AG10803 (cell line): Measurements from ENCODE around the gene PRR15L.
"Not testable (repeated sequence)": the region's sequence is repeated elsewhere in the genome, so short reads cannot be mapped to it uniquely, and the experiment has no call there.

Source experiments
- DNase-seq: peaks from one replicate; pipeline ENCODE4 v3.0.0; 2010; ENCODE audit warnings: low read depth
- H3K4me3 ChIP-seq: 2 replicates; pipeline ENCODE4 v1.5.1; 2011; ENCODE audit warnings: mild to moderate bottlenecking, low read length, control low read depth
- CTCF ChIP-seq: conservative IDR thresholded peaks from 2 replicates; pipeline ENCODE4 v1.5.1; 2011; ENCODE audit warnings: mild to moderate bottlenecking, low read length, control low read depth, inconsistent platforms

Gene PRR15L

GRCh38 chr17:47924785-47925677, 32.7 kb downstream of the PRR15L start:
- no peak overlapping the region for H3K4me3 ChIP-seq
- no peak for TF ChIP-seq CTCF
- DNase-seq, result no peak

- not testable (repeated sequence) for DNase-seq, H3K4me3 ChIP-seq
Measured at GRCh38 chr17:47919889-47920288, 37.8 kb downstream of the PRR15L start.

- H3K4me3 ChIP-seq, result no peak overlapping the region
- no peak for TF ChIP-seq CTCF
- no peak for DNase-seq
Measured at GRCh38 chr17:47918991-47919390, 38.7 kb downstream of the PRR15L start.

- DNase-seq, result no peak
- TF ChIP-seq CTCF, result no peak
- H3K4me3 ChIP-seq, result no peak overlapping the region
Measured at GRCh38 chr17:47918006-47918405, 39.7 kb downstream of the PRR15L start.

- no peak for TF ChIP-seq CTCF
- H3K4me3 ChIP-seq, result no peak overlapping the region
- no peak for DNase-seq
Measured at GRCh38 chr17:47917581-47917980, 40.1 kb downstream of the PRR15L start.

- no peak for TF ChIP-seq CTCF
- no peak for DNase-seq
- no peak overlapping the region for H3K4me3 ChIP-seq
Measured at GRCh38 chr17:47916489-47917208, 41.0 kb downstream of the PRR15L start.

GRCh38 chr17:47915776-47916398, 41.8 kb downstream of the PRR15L start:
- H3K4me3 ChIP-seq, result no peak overlapping the region
- no peak for TF ChIP-seq CTCF
- no peak for DNase-seq
